Progenitor cell of endocrine pancreas (in vitro differentiated cells): Measurements from ENCODE around the gene UVRAG. TPM values are rescaled to one million over a fixed set of nuclear protein-coding genes. Genes with fewer than 3 reads are reported as not detected.

Experiments
- DNase-seq: peaks from one replicate; pipeline ENCODE4 v3.0.0; 2021; ENCODE audit warnings: low spot score; ENCODE audit not compliant: unreplicated experiment
- H3K27ac Mint-ChIP-seq: 2 replicates; pipeline ENCODE4 v1.8.0; 2021; ENCODE audit warnings: mild to moderate bottlenecking, moderate library complexity, mixed read lengths
- H3K27me3 Mint-ChIP-seq: 2 replicates; pipeline ENCODE4 v1.8.0; 2021; ENCODE audit warnings: mixed read lengths
- H3K36me3 Mint-ChIP-seq: 2 replicates; pipeline ENCODE4 v1.8.0; 2022; ENCODE audit warnings: mixed read lengths; ENCODE audit not compliant: insufficient read depth
- H3K4me1 Mint-ChIP-seq: 2 replicates; pipeline ENCODE4 v1.8.0; 2021; ENCODE audit warnings: low read depth, mixed read lengths
- H3K4me3 Mint-ChIP-seq: 2 replicates; pipeline ENCODE4 v1.8.0; 2021; ENCODE audit warnings: low read depth, mild to moderate bottlenecking, moderate library complexity, mixed read lengths
- H3K9me3 Mint-ChIP-seq: 2 replicates; pipeline ENCODE4 v1.8.0; 2021; ENCODE audit warnings: low read depth, mixed read lengths
- total RNA-seq: library from RNA; stranded (reverse); gene quantifications from 2 replicates; pipeline ENCODE4 v1.2.1, GENCODE V29; 2021
- TF ChIP-seq, protein P1 (sequence below): fragments of 200-600 bp; sonication (generic); IDR thresholded peaks from one replicate; pipeline ENCODE4 v1.5.0; 2021; ENCODE audit warnings: antibody characterized with exemption, mild to moderate bottlenecking; ENCODE audit not compliant: unreplicated experiment

Gene UVRAG
- total RNA-seq, 1 donor from 2014 or later: 25.7 TPM

DNA sequence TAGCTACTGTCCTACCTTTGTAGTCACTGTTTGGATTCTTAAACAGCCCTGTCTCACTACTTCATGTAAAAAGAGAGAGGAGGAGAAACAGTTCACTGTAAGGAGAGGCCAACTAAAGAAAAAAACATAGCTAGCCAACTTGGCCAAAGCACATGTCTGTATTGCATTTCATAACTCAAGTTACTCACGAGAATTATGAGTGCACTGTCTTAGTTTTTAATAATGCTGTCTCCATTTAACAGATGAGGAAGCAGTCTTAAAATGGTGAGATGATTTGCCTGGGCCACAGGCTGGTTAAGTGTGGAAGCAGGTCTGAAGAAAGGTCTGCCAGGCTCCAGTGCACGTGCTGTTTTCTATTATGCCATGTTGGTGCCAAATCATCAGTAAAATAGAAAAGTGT lies 104.5 kb downstream of the UVRAG start:
- H3K4me1 Mint-ChIP-seq: peaks cover 6% of the 10 kb centered on the region
- H3K27ac Mint-ChIP-seq: peak overlapping the region; percentile 39
- DNase-seq: no peak
- no peak overlapping the region for H3K4me3 Mint-ChIP-seq
- H3K36me3 Mint-ChIP-seq: peaks cover 5% of the 10 kb centered on the region
- TF ChIP-seq, protein P1, sequence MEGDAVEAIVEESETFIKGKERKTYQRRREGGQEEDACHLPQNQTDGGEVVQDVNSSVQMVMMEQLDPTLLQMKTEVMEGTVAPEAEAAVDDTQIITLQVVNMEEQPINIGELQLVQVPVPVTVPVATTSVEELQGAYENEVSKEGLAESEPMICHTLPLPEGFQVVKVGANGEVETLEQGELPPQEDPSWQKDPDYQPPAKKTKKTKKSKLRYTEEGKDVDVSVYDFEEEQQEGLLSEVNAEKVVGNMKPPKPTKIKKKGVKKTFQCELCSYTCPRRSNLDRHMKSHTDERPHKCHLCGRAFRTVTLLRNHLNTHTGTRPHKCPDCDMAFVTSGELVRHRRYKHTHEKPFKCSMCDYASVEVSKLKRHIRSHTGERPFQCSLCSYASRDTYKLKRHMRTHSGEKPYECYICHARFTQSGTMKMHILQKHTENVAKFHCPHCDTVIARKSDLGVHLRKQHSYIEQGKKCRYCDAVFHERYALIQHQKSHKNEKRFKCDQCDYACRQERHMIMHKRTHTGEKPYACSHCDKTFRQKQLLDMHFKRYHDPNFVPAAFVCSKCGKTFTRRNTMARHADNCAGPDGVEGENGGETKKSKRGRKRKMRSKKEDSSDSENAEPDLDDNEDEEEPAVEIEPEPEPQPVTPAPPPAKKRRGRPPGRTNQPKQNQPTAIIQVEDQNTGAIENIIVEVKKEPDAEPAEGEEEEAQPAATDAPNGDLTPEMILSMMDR: no peak
- no peaks in the 10 kb centered on the region for H3K27me3 Mint-ChIP-seq
- H3K9me3 Mint-ChIP-seq: no peaks in the 10 kb centered on the region

DNA sequence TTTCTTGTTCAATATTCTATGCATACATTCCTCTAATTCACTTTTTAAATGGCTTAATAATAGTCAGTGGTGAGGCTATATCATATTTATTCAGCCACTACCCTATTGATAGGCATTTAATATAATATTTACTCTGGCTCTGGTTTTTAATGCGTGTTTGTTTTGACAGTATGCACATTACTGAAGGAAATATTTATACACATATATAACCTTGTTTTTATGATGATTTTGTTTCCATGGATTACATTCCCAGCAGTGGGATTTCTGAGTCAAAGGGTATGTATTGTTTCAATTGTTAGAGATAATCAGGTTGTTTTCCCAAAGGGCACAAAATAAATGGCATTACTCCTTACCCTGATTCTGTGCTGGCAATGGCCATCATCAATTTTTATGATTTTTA lies 105.8 kb downstream of the UVRAG start:
- peaks cover 5% of the 10 kb centered on the region for H3K36me3 Mint-ChIP-seq
- H3K27me3 Mint-ChIP-seq: no peaks in the 10 kb centered on the region
- no peaks in the 10 kb centered on the region for H3K9me3 Mint-ChIP-seq
- H3K4me1 Mint-ChIP-seq: peaks cover 6% of the 10 kb centered on the region
- no peak overlapping the region for H3K4me3 Mint-ChIP-seq
- H3K27ac Mint-ChIP-seq: no peak overlapping the region
- DNase-seq: no peak
- TF ChIP-seq, protein P1: no peak

DNA sequence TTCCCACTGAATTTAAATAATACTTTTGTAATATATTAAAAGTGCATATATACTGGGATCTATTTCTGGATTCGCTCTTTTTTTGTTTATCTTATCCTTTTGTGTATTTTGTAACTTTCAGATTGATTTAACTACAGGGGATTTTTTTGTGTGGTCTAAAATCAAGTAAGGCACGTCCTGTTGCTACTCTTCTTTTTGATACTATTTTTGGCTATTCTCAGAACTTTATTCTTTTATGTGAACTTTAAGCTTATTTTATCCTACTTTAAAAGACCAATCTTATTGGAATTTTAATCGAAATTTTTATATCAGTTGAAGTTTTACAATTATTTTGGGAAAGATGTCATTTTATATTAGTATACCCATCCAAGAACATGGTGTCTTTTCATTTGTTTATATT lies 106.8 kb downstream of the UVRAG start:
- Mint-ChIP-seq H3K27ac (no peak overlapping the region), H3K9me3 (no peaks in the 10 kb centered on the region), H3K4me1 (peaks cover 2% of the 10 kb centered on the region), H3K4me3 (no peak overlapping the region), H3K36me3 (peaks cover 5% of the 10 kb centered on the region), H3K27me3 (no peaks in the 10 kb centered on the region)
- TF ChIP-seq, protein P1: no peak
- DNase-seq: no peak

DNA sequence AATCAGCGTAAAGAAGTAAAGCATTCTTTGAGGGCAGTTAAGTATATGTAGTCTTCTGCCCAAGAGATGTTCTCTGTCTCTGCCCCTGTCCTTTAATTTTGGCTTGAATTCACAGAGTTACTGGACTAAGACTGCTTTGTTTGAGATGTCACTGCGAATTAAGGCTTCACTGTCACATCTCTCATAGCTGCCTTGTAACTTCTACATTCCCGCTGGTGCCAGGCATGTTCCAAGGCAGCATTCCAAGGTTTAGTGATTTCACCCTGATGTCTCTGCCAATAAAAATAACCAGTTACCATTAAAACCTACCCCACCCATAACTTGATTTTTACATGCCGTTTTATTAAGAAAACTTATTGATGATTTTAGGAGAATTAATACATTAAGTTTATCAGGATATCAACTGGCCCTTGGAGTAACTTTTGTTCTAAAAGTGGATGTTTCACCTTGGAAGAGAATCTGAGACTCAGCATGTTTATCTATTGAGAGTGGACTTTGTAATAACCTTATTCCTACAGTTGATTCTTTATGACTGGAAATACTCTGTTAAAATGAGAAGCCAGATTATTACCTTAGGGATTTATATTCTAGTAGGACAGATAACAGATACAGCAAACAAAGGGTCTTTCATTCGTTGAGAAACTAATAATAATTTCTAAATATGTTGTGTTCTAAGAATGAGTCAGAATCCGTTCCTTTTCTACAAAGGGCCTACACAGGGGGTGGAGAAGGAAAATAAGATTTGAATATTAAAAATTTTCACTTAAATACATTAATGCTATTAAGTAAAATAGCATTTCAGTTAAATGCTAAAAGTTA lies 110.2 kb downstream of the UVRAG start:
- DNase-seq: no peak

DNA sequence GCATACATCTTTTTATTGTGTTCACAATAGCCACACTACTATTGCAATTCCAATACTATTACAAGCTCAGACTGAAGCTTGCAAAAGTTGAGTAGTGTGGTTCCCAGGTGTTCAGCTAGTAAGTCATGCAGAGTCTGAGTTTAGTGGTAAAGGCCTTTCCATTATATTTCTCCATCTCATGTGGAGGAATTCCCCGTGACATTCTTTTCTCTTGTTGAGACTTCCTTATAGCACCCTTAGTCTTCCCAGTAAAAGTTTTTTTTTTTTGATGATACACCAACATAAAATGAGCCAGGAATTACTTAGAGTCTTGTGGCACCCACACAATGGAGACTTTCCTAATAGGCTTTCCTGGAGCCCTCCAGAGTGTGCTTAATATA lies 110.8 kb downstream of the UVRAG start:
- peaks cover 2% of the 10 kb centered on the region for H3K36me3 Mint-ChIP-seq
- no peak for DNase-seq
- H3K27me3 Mint-ChIP-seq: no peaks in the 10 kb centered on the region
- H3K9me3 Mint-ChIP-seq: no peaks in the 10 kb centered on the region
- no peak overlapping the region for H3K4me3 Mint-ChIP-seq
- H3K27ac Mint-ChIP-seq: no peak overlapping the region
- H3K4me1 Mint-ChIP-seq: no peaks in the 10 kb centered on the region
- TF ChIP-seq, protein P1: no peak

More for the DNA sequence above, 110.2 kb downstream of the UVRAG start:
- Mint-ChIP-seq H3K4me3 (no peak overlapping the region), H3K27ac (no peak overlapping the region), H3K27me3 (no peaks in the 10 kb centered on the region), H3K4me1 (no peaks in the 10 kb centered on the region), H3K9me3 (no peaks in the 10 kb centered on the region), H3K36me3 (peaks cover 2% of the 10 kb centered on the region)
- TF ChIP-seq, protein P1: no peak
